Endothelial cell of umbilical vein (primary cell): Measurements from ENCODE around the gene SLF2. TPM values are rescaled to one million over a fixed set of nuclear protein-coding genes. Genes with fewer than 3 reads are reported as not detected.

Source experiments
- BruUV-seq: library from RNA; stranded (reverse); fragments of 400-500 nt; replicated peaks from 2 replicates; lab custom pipeline; 2021; lab: Mats Ljungman, UMichigan
- CTCF ChIA-PET: fragments of 300-600, 350-600 bp; sonication (Branson Sonifier 250); formaldehyde crosslinking; loops from one replicate; lab custom pipeline; 2021; ENCODE audit warnings: antibody characterized with exemption, inconsistent platforms; lab: Charles Lee
- POLR2A ChIA-PET: fragments of 300-600, 350-600 bp; sonication (Branson Sonifier 250); formaldehyde crosslinking; loops from one replicate; lab custom pipeline; 2021; ENCODE audit warnings: antibody characterized with exemption, inconsistent platforms; lab: Charles Lee
- DNase-seq: peaks from one replicate; pipeline ENCODE4 v3.0.0-alpha.2; 2011; ENCODE audit warnings: low read depth, low spot score
- FAIRE-seq: peaks from 2 replicates; lab custom pipeline; 2011; peaks lifted over from hg19 to GRCh38; lab: Jason Lieb, UNC
- H2AFZ ChIP-seq: 2 replicates; pipeline ENCODE4 v1.6.0; 2012; ENCODE audit warnings: low read depth, low read length, control low read depth, inconsistent platforms
- H3K27ac ChIP-seq: 2 replicates; pipeline ENCODE4 v1.5.1; 2011; ENCODE audit warnings: low read depth, mild to moderate bottlenecking, control low read depth, low read length, moderate library complexity; ENCODE audit not compliant: insufficient read depth
- H3K27me3 ChIP-seq, 2 experiments: 2 replicates each; pipeline versions ENCODE4 v1.6.0 to v1.6.1; 2011; ENCODE audit warnings: low read length in 2 of 2, mixed read lengths in 1 of 2; ENCODE audit not compliant: control insufficient read depth in 2 of 2, insufficient read depth in 2 of 2
- H3K36me3 ChIP-seq, 2 experiments: 2 replicates in 1 of 2; 3 replicates in 1 of 2; pipeline ENCODE4 v1.5.1; 2011; ENCODE audit warnings: low read length in 2 of 2, mild to moderate bottlenecking in 1 of 2, moderate library complexity in 1 of 2; ENCODE audit not compliant: control insufficient read depth in 2 of 2, insufficient read depth in 2 of 2; ENCODE audit errors: extremely low read depth in 1 of 2
- H3K4me1 ChIP-seq: 3 replicates; pipeline ENCODE4 v1.5.1; 2011; ENCODE audit warnings: mild to moderate bottlenecking, low read length; ENCODE audit not compliant: control insufficient read depth, insufficient read depth; ENCODE audit errors: extremely low read depth
- H3K4me2 ChIP-seq: 2 replicates; pipeline ENCODE4 v1.6.1; 2011; ENCODE audit warnings: low read length, control low read depth, mixed read lengths; ENCODE audit not compliant: insufficient read depth
- H3K4me3 ChIP-seq, 3 experiments: fragments of 200-600 bp in 1 of 3; sonication (generic), shearing (Covaris generic) in 1 of 3; replicated peaks in 1 of 3; 2 replicates each; pipeline ENCODE4 v1.5.1; 2011 to 2016; ENCODE audit warnings: control low read depth in 3 of 3, low read length in 3 of 3, mild to moderate bottlenecking in 2 of 3, inconsistent platforms in 1 of 3, low read depth in 1 of 3, moderate library complexity in 1 of 3; ENCODE audit not compliant: insufficient read depth in 1 of 3
- H3K79me2 ChIP-seq: 2 replicates; pipeline ENCODE4 v1.6.0; 2012; ENCODE audit warnings: low read length, inconsistent platforms; ENCODE audit not compliant: control insufficient read depth, insufficient read depth
- H3K9ac ChIP-seq: replicated peaks from 2 replicates; pipeline ENCODE3; 2011; ENCODE audit warnings: low read length, control low read depth; ENCODE audit not compliant: insufficient read depth; ENCODE audit errors: extremely low read depth
- H3K9me1 ChIP-seq: replicated peaks from 3 replicates; pipeline ENCODE4 v1.6.0; 2011; ENCODE audit warnings: mild to moderate bottlenecking, low read length; ENCODE audit not compliant: control insufficient read depth, insufficient read depth; ENCODE audit errors: extremely low read depth
- H3K9me3 ChIP-seq: replicated peaks from 2 replicates; pipeline ENCODE4 v1.5.1; 2012; ENCODE audit warnings: low read length, inconsistent platforms; ENCODE audit not compliant: control insufficient read depth, insufficient read depth
- H4K20me1 ChIP-seq: replicated peaks from 2 replicates; pipeline ENCODE3; 2011; ENCODE audit warnings: mild to moderate bottlenecking, low read length; ENCODE audit not compliant: control insufficient read depth, insufficient read depth; ENCODE audit errors: extremely low read depth
- EZH2 ChIP-seq: IDR thresholded peaks from 2 replicates; pipeline ENCODE4 v1.6.1; 2012; ENCODE audit warnings: borderline replicate concordance, low read depth, mild to moderate bottlenecking, moderate library complexity, low read length, inconsistent platforms; ENCODE audit not compliant: severe bottlenecking
- FOS ChIP-seq: IDR thresholded peaks from 2 replicates; pipeline ENCODE4 v1.6.1; 2011; ENCODE audit warnings: mild to moderate bottlenecking, low read length, moderate library complexity, borderline replicate concordance; ENCODE audit not compliant: insufficient read depth
- GATA2 ChIP-seq: IDR thresholded peaks from 2 replicates; pipeline ENCODE4 v1.7.0; 2011; ENCODE audit warnings: low read depth, mild to moderate bottlenecking, moderate library complexity, mixed read lengths, low read length; ENCODE audit not compliant: insufficient read length, insufficient read depth
- JUN ChIP-seq: IDR thresholded peaks from 2 replicates; pipeline ENCODE4 v1.6.1; 2011; ENCODE audit warnings: borderline replicate concordance, low read depth; ENCODE audit not compliant: insufficient read length, insufficient read depth
- POLR2AphosphoS5 ChIP-seq: IDR thresholded peaks from 2 replicates; pipeline ENCODE4 v1.6.1; 2012; ENCODE audit warnings: low read depth, mild to moderate bottlenecking, control low read depth, low read length, moderate library complexity; ENCODE audit not compliant: insufficient read depth
- dilution Hi-C: fragments of 300-500 bp; cut with MboI; formaldehyde crosslinking; loops from one replicate; pipeline ENCODE4 v1.15.0; 2019; ENCODE audit warnings: low sequenced_read_pairs; ENCODE audit not compliant: extremely low pct_ligation_motif_present
- intact Hi-C: fragments of 100-400 bp; cut with micrococcal nuclease; formaldehyde crosslinking; loops from one replicate; pipeline ENCODE4 v1.10.0; 2022
- polyA plus RNA-seq, 4 experiments: library from polyadenylated mRNA; depleted of rRNA in 3 of 4; stranded (reverse) in 3 of 4; unstranded in 1 of 4; fragments of >200 nt; gene quantifications; 2 replicates each; pipeline versions ENCODE4 v1.2.1 to v1.2.3, GENCODE V29; 2011 to 2012; ENCODE audit warnings: missing spikeins in 1 of 4
- total RNA-seq: library from RNA; stranded (reverse); gene quantifications from 2 replicates; pipeline ENCODE4 v1.2.3, GENCODE V29; 2021
- TF ChIP-seq, protein P1 (sequence below), 2 donors: IDR thresholded peaks; 1 replicate in 1 of 2; 2 replicates in 1 of 2; pipeline ENCODE4 v1.5.1; 2011; ENCODE audit warnings: low read length in 2 of 2, mild to moderate bottlenecking in 2 of 2, moderate library complexity in 2 of 2, control low read depth in 1 of 2, inconsistent platforms in 1 of 2, low read depth in 1 of 2; ENCODE audit not compliant: insufficient read depth in 1 of 2; ENCODE audit errors: extremely low read depth in 1 of 2

SLF2 gene
- total and polyA plus RNA-seq, 2 donors (not counting 3 experiments of a cell fraction or from before 2014, with no cell fraction given): 7.5 to 35.5 TPM

DNA sequence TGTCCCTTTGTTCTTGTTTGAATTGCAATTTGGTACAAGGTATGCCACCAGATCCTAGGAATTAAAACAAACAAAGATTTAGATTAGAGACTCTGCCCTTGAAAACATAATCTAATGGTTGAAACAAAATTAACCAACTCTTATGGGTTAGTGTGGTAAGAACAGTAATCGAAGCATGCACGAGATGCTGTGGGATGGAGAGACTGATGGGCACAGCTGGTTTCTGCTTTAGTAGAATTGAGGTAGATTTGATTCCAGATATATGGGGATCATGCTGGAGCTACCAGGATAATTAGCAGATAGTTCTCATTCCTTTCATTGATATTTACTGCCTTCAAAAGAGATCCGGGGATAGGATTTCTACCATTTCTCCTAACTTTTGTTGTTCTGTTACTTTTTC lies 36.2 kb downstream of the SLF2 start:
- no peaks in the 10 kb centered on the region for H3K4me1 ChIP-seq
- no peaks in the 10 kb centered on the region for H3K9me1 ChIP-seq
- no TSS peak for BruUV-seq
- H3K27ac ChIP-seq: no peak overlapping the region
- CTCF ChIA-PET: interaction anchor here (0.7 kb wide), 1 partner anchor 27 kb away, joined by 3 read pairs; no protein-coding TSS in a partner anchor
- DNase-seq: no peak
- H3K4me2 ChIP-seq: no peak overlapping the region
- POLR2A ChIA-PET: no interaction called here
- H3K79me2 ChIP-seq: no peaks in the 10 kb centered on the region
- H3K9me3 ChIP-seq: no peaks in the 10 kb centered on the region
- no peak for FAIRE-seq
- no peaks in the 10 kb centered on the region for H4K20me1 ChIP-seq
- H3K4me3 ChIP-seq: no peak overlapping the region
- dilution Hi-C loops: no loop called here
- no peak overlapping the region for H3K9ac ChIP-seq
- H2AFZ ChIP-seq: no peak overlapping the region
- intact Hi-C loops: no loop called here
- H3K27me3 ChIP-seq: no peaks in the 10 kb centered on the region
- H3K36me3 ChIP-seq: peaks cover 8 to 29% of the 10 kb centered on the region in 2 experiments
- TF ChIP-seq FOS (no peak), EZH2 (no peak), POLR2AphosphoS5 (no peak), JUN (no peak), GATA2 (no peak)
- TF ChIP-seq, protein P1, sequence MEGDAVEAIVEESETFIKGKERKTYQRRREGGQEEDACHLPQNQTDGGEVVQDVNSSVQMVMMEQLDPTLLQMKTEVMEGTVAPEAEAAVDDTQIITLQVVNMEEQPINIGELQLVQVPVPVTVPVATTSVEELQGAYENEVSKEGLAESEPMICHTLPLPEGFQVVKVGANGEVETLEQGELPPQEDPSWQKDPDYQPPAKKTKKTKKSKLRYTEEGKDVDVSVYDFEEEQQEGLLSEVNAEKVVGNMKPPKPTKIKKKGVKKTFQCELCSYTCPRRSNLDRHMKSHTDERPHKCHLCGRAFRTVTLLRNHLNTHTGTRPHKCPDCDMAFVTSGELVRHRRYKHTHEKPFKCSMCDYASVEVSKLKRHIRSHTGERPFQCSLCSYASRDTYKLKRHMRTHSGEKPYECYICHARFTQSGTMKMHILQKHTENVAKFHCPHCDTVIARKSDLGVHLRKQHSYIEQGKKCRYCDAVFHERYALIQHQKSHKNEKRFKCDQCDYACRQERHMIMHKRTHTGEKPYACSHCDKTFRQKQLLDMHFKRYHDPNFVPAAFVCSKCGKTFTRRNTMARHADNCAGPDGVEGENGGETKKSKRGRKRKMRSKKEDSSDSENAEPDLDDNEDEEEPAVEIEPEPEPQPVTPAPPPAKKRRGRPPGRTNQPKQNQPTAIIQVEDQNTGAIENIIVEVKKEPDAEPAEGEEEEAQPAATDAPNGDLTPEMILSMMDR (IDR thresholded peaks at IDR 0.05; ENCODE audit: extremely low read depth in 1 of 2, insufficient read depth in 1 of 2, low read depth in 1 of 2, low read length in 2 of 2): no peak
